HL-60/S4 treated with phorbol 12-myristate 13-acetate at 8.2 ng/mL for 4 days and 3 days (cell line): Measurements from ENCODE around the gene ATAD3A.
"Not testable (repeated sequence)": the region's sequence is repeated elsewhere in the genome, so short reads cannot be mapped to it uniquely, and the experiment has no call there.

Experiments
- in situ Hi-C: fragments of 300-500 bp; cut with MboI; formaldehyde crosslinking; loops from 2 replicates; pipeline ENCODE4 v1.15.0; 2022; ENCODE audit warnings: low sequenced_read_pairs

The ATAD3A gene

GRCh38 chr1:1522536-1522935, 10.6 kb downstream of the ATAD3A start:
- in situ Hi-C loops = not testable (repeated sequence)

GRCh38 chr1:1523226-1523625, 11.3 kb downstream of the ATAD3A start:
- in situ Hi-C loops = not testable (repeated sequence)

GRCh38 chr1:1523651-1524050, 11.7 kb downstream of the ATAD3A start:
- in situ Hi-C loops = not testable (repeated sequence)

GRCh38 chr1:1524750-1525383, 12.9 kb downstream of the ATAD3A start:
- in situ Hi-C loops = not testable (repeated sequence)

- in situ Hi-C loops = not testable (repeated sequence)
These were observed 14.5 kb downstream of the ATAD3A start for GRCh38 chr1:1526476-1526875.

- in situ Hi-C loops = no loop called here
These were observed 15.3 kb downstream of the ATAD3A start for GRCh38 chr1:1527092-1527816.

- in situ Hi-C loops = no loop called here
These were observed 16.6 kb downstream of the ATAD3A start for GRCh38 chr1:1528301-1529267.

DNA sequence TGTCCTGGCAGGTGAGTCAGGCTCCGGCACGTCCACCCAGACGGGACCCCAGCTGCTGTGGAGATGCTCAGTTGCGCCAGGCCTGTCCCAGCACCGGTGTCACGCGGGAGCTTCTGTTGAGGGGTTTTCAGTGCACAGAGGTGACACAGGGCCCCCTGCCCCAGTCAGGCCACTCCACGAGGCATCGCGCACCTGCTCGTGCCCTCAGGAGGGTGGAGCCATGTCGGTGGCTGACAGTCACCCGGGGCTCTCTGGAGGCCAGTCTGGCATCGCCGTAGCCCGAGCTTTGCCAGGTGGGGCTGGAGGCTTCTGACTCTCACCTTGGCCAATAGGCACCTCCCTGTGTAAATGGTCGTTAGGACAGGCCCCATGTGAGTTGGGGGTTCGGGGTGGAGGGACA, 17.4 kb downstream of the ATAD3A start:
- in situ Hi-C loops = no loop called here

GRCh38 chr1:1529936-1530335, 18.0 kb downstream of the ATAD3A start:
- in situ Hi-C loops = no loop called here

- in situ Hi-C loops = no loop called here
These were observed 20.0 kb downstream of the ATAD3A start for GRCh38 chr1:1531947-1532346.

- in situ Hi-C loops = not testable (repeated sequence)
These were observed 21.4 kb downstream of the ATAD3A start for GRCh38 chr1:1533176-1533893.

GRCh38 chr1:1533894-1534291, 21.9 kb downstream of the ATAD3A start:
- in situ Hi-C loops = not testable (repeated sequence)

GRCh38 chr1:1534401-1535154, 22.6 kb downstream of the ATAD3A start:
- in situ Hi-C loops = no loop called here

GRCh38 chr1:1535201-1536018, 23.4 kb downstream of the ATAD3A start:
- in situ Hi-C loops = no loop called here

GRCh38 chr1:1536019-1536937, 24.3 kb downstream of the ATAD3A start:
- in situ Hi-C loops = no loop called here

GRCh38 chr1:1536938-1537546, 25.1 kb downstream of the ATAD3A start:
- in situ Hi-C loops = no loop called here

DNA sequence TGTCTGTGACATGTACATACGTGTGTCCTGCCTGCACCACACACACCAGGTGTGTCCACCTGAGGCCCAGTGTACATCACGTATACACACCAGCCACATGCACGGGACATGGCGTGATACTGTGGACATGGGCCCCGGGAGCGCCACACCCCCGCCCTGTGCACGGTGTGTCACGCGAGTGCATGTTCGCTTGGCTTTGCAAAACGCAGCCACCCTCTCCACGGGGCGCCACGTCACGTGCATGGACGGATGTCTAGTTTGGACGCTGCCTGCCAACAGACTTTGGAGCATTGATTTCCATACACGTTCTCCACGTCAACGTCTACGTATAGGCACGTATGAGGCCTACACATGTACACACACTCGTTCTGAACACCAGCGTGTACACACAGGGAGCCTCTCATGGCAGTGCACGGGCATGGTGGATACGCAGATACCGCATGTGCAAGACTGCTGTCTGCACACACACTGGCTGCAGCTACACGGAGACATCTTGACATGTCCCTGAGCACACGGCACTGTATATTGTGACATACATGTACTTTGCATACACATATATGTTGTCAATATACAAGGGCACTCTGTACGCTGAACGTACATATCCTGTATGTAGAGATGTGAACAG, 25.8 kb downstream of the ATAD3A start:
- in situ Hi-C loops = no loop called here
